HepG2 (cell line): ENCODE data around the gene CNBD2. TPM values are rescaled to one million over a fixed set of nuclear protein-coding genes. Genes with fewer than 3 reads are reported as not detected.
A peak's percentile ranks its signal among the peaks of the same experiment; 100 is the strongest.

Experiments used
- ATF6 ChIP-seq: sonication (generic); formaldehyde crosslinking; conservative IDR thresholded peaks from 2 replicates; pipeline ENCODE4 v1.4.0; 2020; ENCODE audit warnings: missing genetic modification reagents
- CEBPZ ChIP-seq: IDR thresholded peaks from 2 replicates; pipeline ENCODE4 v1.6.1; 2012; ENCODE audit warnings: low read length, improper control_type of control experiment
- DZIP1 ChIP-seq: sonication (generic); formaldehyde crosslinking; IDR thresholded peaks from 2 replicates; pipeline ENCODE4 v1.5.0; 2020; ENCODE audit warnings: mild to moderate bottlenecking, missing genetic modification reagents
- MXI1 ChIP-seq: IDR thresholded peaks from 3 replicates; pipeline ENCODE4 v1.6.1; 2012; ENCODE audit warnings: low read depth, low read length, inconsistent platforms, borderline replicate concordance
- MYPOP ChIP-seq: sonication (generic); formaldehyde crosslinking; IDR thresholded peaks from 2 replicates; pipeline ENCODE4 v1.8.1; 2023; ENCODE audit warnings: mild to moderate bottlenecking, moderate library complexity, missing genetic modification reagents
- PHF5A ChIP-seq: IDR thresholded peaks from one replicate; pipeline ENCODE4 v1.6.1; 2018; ENCODE audit warnings: low read depth, missing genetic modification reagents; ENCODE audit not compliant: unreplicated experiment
- POLR2G ChIP-seq: fragments of 200-400 bp; formaldehyde crosslinking; IDR thresholded peaks from 2 replicates; pipeline ENCODE4 v1.6.1; 2018; ENCODE audit warnings: mild to moderate bottlenecking, low read depth, low read length, moderate library complexity
- ZHX2 ChIP-seq, 2 experiments: sonication (generic) in 1 of 2; formaldehyde crosslinking in 1 of 2; IDR thresholded peaks; 2 replicates each; pipeline versions ENCODE4 v1.6.1 to v1.9.0; 2014 to 2022; ENCODE audit warnings: antibody characterized with exemption in 1 of 2, borderline replicate concordance in 1 of 2, inconsistent platforms in 1 of 2, low read depth in 1 of 2, missing genetic modification reagents in 1 of 2
- polyA plus RNA-seq, 8 experiments: library from polyadenylated mRNA; depleted of rRNA in 3 of 8; stranded (reverse) in 7 of 8; unstranded in 1 of 8; fragments of >200 nt; fragmentation: Illumina TruSeq in 4 of 8; extraction: Trizol in 4 of 8; gene quantifications; 2 replicates each; pipeline versions ENCODE4 v1.2.1 to v1.2.3, GENCODE V29; 2011 to 2016; ENCODE audit warnings: low read depth in 4 of 8, missing spikeins in 1 of 8, mixed read lengths in 1 of 8; ENCODE audit not compliant: insufficient read depth in 1 of 8
- total RNA-seq, 5 experiments: library from RNA; depleted of rRNA; stranded (reverse); fragments of >200 nt; fragmentation: Illumina TruSeq; extraction: Trizol; gene quantifications; 2 replicates each; pipeline ENCODE4 v1.2.3, GENCODE V29; 2016; ENCODE audit warnings: low read depth in 1 of 5

The CNBD2 gene
- total and polyA plus RNA-seq, 2 of the 13 experiments (the other 11 are each of a cell fraction or from before 2014, with no cell fraction given): 12.4 to 22.8 TPM

- TF ChIP-seq ATF6 (CRISPR knock-in tag) (peak; percentile 87), CEBPZ (no peak), PHF5A (CRISPR knock-in tag) (peak; percentile 98), ZHX2 (IDR thresholded peaks at IDR 0.05; ENCODE audit: low read depth) (peak; percentile 91), ZHX2 (CRISPR knock-in tag; IDR thresholded peaks at IDR 0.05; ENCODE audit: borderline replicate concordance) (peak; percentile 15; the same call in 1 of the 2 replicates), MYPOP (CRISPR knock-in tag) (peak; percentile 94), DZIP1 (CRISPR knock-in tag) (0 out of 2 replicates have a peak, but pooled peaks have one; percentile 45), POLR2G (peak; percentile 100), MXI1 (peak; percentile 86; the same call in 2 of the 3 replicates)
Measured at GRCh38 chr20:36050436-36051317, 82.3 kb downstream of the CNBD2 start (continued).
